PC-9 (cell line): ENCODE measurements around the gene HMGA1. TPM values are rescaled to one million over a fixed set of nuclear protein-coding genes. Genes with fewer than 3 reads are reported as not detected.
A peak's percentile ranks its signal among the peaks of the same experiment; 100 is the strongest.

Source experiments
- BruUV-seq: library from RNA; stranded (reverse); fragments of 400-500 nt; replicated peaks from 2 replicates; lab custom pipeline; 2021; lab: Mats Ljungman, UMichigan
- CTCF ChIA-PET: fragments of 300-600 bp; sonication (Branson Sonifier 250); formaldehyde crosslinking; loops from one replicate; lab custom pipeline; 2022; ENCODE audit warnings: antibody characterized with exemption; lab: Charles Lee
- POLR2A ChIA-PET: fragments of 300-600 bp; sonication (Branson Sonifier 250); formaldehyde crosslinking; loops from one replicate; lab custom pipeline; 2022; ENCODE audit warnings: antibody characterized with exemption; ENCODE audit not compliant: unreplicated experiment; lab: Charles Lee
- DNase-seq, 2 experiments: peaks; one replicate each; pipeline versions ENCODE4 v3.0.0 to v3.0.0-alpha.2; 2015 to 2022; ENCODE audit warnings: mixed read lengths in 1 of 2
- H2AFZ ChIP-seq: fragments of 200-600 bp; sonication (generic); 2 replicates; pipeline ENCODE4 v1.8.1; 2017; ENCODE audit warnings: antibody characterized with exemption
- H3F3A ChIP-seq: fragments of 200-600 bp; sonication (generic); 2 replicates; pipeline ENCODE4 v1.8.1; 2017; ENCODE audit warnings: antibody characterized with exemption, mild to moderate bottlenecking, low read depth; ENCODE audit not compliant: insufficient read depth
- H3K27ac ChIP-seq: fragments of 200-600 bp; sonication (generic); 2 replicates; pipeline ENCODE4 v1.6.1; 2016; ENCODE audit warnings: mixed run types
- H3K27me3 ChIP-seq: fragments of 200-600 bp; sonication (generic); 2 replicates; pipeline ENCODE4 v1.6.1; 2016; ENCODE audit warnings: low read depth, mixed run types; ENCODE audit not compliant: insufficient read depth
- H3K36me3 ChIP-seq: fragments of 200-600 bp; sonication (generic); 2 replicates; pipeline ENCODE4 v1.6.1; 2016; ENCODE audit warnings: low read depth, mixed run types
- H3K4me1 ChIP-seq: fragments of 200-600 bp; sonication (generic); replicated peaks from 2 replicates; pipeline ENCODE4 v1.6.1; 2016; ENCODE audit warnings: mixed run types; ENCODE audit not compliant: insufficient read depth
- H3K4me2 ChIP-seq: fragments of 200-600 bp; sonication (generic); 2 replicates; pipeline ENCODE4 v1.6.1; 2017; ENCODE audit warnings: mixed run types
- H3K4me3 ChIP-seq: fragments of 200-600 bp; sonication (generic); 2 replicates; pipeline ENCODE4 v1.6.1; 2016; ENCODE audit warnings: mixed run types
- H3K79me2 ChIP-seq: fragments of 200-600 bp; sonication (generic); 2 replicates; pipeline ENCODE4 v1.6.1; 2017; ENCODE audit warnings: low read depth, mixed run types
- H3K9me2 ChIP-seq: fragments of 200-600 bp; sonication (generic); 2 replicates; pipeline ENCODE4 v1.8.1; 2017; ENCODE audit warnings: mild to moderate bottlenecking; ENCODE audit not compliant: insufficient read depth
- H3K9me3 ChIP-seq: fragments of 200-600 bp; sonication (generic); 2 replicates; pipeline ENCODE4 v1.8.1; 2016; ENCODE audit warnings: low read depth; ENCODE audit not compliant: insufficient read depth
- H4K20me1 ChIP-seq: fragments of 200-600 bp; sonication (generic); 2 replicates; pipeline ENCODE4 v1.8.1; 2017; ENCODE audit not compliant: insufficient read depth
- EZH2 ChIP-seq: fragments of 200-600 bp; sonication (generic); IDR thresholded peaks from 2 replicates; pipeline ENCODE4 v1.8.0; 2017; ENCODE audit warnings: antibody characterized with exemption, low read depth
- intact Hi-C: fragments of 100-400 bp; cut with micrococcal nuclease; formaldehyde crosslinking; loops from one replicate; pipeline ENCODE4 v1.10.0; 2022; ENCODE audit not compliant: unreplicated experiment
- total RNA-seq: library from RNA; stranded (reverse); gene quantifications from 2 replicates; pipeline ENCODE4 v1.2.3, GENCODE V29; 2021
- TF ChIP-seq, protein P1 (sequence below): fragments of 200-600 bp; sonication (generic); conservative IDR thresholded peaks from 2 replicates; pipeline ENCODE4 v1.6.1; 2017; ENCODE audit warnings: mixed run types, antibody characterized with exemption, mild to moderate bottlenecking, moderate library complexity

The HMGA1 gene
- total RNA-seq, 1 experiment from 2014 or later, result 1,951 TPM

DNA sequence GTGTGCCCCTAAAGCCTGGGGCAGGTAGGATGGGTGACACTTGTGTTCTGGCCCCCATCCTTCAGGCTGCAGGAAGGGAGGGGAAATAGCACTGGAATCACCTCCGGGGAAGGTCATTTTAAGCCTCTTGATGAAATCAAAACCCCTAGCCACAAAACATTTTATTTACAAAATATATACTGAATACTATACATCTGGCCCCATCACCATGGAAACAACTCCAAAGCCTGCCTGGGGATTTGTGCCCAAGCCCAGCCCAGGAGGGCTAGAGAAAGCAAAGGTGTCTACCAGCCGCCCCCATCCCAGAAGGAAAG, 9.5 kb downstream of the HMGA1 start:
- no peak for DNase-seq
- peaks cover 72% of the 10 kb centered on the region for H3F3A ChIP-seq
- ChIA-PET CTCF (interaction anchor here (0.8 to 1.0 kb wide), 2 partner anchors 50 to 83 kb away, joined by 3 to 6 read pairs; no protein-coding TSS in a partner anchor), POLR2A (interaction anchor here (0.6 to 0.8 kb wide), 2 partner anchors 10 to 24 kb away, joined by 5 read pairs; partner anchors contain the start of gene HMGA1)
- no peaks in the 10 kb centered on the region for H3K27me3 ChIP-seq
- no peak overlapping the region for H2AFZ ChIP-seq
- H3K9me3 ChIP-seq, result no peaks in the 10 kb centered on the region
- peaks cover 5% of the 10 kb centered on the region; the same call in 1 of the 2 replicates for H4K20me1 ChIP-seq
- H3K4me2 ChIP-seq, result peak overlapping the region; percentile 95; the same call in 1 of the 2 replicates
- intact Hi-C loops, result loop anchor here (5.0 to 10.0 kb wide), 3 partner anchors 461 to 896 kb away; partner anchors contain the start of genes BLTP3A, LEMD2 and TCP11
- H3K27ac ChIP-seq, result peak overlapping the region; percentile 83
- H3K4me1 ChIP-seq, result peaks cover 70% of the 10 kb centered on the region
- H3K4me3 ChIP-seq, result no peak overlapping the region; the same call in 1 of the 2 replicates
- no peaks in the 10 kb centered on the region for H3K9me2 ChIP-seq
- no peak for TF ChIP-seq EZH2
- TF ChIP-seq, protein P1, sequence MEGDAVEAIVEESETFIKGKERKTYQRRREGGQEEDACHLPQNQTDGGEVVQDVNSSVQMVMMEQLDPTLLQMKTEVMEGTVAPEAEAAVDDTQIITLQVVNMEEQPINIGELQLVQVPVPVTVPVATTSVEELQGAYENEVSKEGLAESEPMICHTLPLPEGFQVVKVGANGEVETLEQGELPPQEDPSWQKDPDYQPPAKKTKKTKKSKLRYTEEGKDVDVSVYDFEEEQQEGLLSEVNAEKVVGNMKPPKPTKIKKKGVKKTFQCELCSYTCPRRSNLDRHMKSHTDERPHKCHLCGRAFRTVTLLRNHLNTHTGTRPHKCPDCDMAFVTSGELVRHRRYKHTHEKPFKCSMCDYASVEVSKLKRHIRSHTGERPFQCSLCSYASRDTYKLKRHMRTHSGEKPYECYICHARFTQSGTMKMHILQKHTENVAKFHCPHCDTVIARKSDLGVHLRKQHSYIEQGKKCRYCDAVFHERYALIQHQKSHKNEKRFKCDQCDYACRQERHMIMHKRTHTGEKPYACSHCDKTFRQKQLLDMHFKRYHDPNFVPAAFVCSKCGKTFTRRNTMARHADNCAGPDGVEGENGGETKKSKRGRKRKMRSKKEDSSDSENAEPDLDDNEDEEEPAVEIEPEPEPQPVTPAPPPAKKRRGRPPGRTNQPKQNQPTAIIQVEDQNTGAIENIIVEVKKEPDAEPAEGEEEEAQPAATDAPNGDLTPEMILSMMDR, result no peak
- H3K36me3 ChIP-seq, result peaks cover 15% of the 10 kb centered on the region
- H3K79me2 ChIP-seq, result peaks cover 30% of the 10 kb centered on the region
- no TSS peak for BruUV-seq

DNA sequence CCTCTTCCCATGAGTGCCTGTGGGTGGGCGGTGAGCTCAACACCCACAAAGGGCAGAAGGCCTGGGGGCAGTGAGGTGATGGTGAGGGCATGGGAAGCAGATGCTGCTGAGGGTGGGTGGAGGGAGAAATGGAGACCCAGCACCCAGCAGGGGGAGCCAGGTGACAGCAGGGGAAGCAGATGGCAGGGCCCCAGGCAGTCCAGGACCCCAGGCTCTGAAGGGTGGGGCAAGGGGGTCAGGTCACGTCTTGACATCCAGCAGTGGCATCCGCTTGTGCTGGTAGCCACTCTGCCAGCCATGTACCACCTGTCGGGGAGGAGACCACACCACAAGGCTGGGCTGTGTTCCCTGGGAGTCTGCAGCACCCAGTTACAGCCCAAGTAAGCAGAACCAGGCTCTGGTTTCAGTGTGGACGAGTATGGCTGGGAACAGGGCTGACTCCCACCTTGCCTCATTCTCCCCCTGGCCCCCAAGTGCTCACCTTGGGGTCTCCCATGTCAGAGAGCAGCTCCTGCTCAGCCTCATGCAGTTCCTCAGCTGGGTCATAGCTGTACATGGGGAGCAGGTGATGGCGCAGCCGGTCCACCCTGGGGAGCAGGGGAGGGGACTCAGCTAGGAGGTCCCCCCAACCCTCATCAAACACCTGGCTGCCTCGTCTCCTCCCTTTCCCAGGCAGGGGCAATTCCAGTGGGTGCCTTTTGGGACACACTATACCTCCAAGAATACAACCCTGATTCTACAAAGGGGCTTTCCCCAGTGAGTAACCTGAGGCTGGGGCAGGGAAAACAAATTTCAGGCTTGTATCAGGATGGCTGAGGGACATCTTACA, 10.1 kb downstream of the HMGA1 start:
- Histone ChIP-seq H3K79me2 (peaks cover 24% of the 10 kb centered on the region), H3K9me2 (no peaks in the 10 kb centered on the region), H3K36me3 (peaks cover 10% of the 10 kb centered on the region), H2AFZ (no peak overlapping the region), H3K4me1 (peaks cover 64% of the 10 kb centered on the region), H3K4me2 (peak overlapping the region; percentile 95), H3F3A (peaks cover 66% of the 10 kb centered on the region), H3K4me3 (no peak overlapping the region; the same call in 1 of the 2 replicates), H3K27me3 (no peaks in the 10 kb centered on the region), H3K27ac (peak overlapping the region; percentile 83), H3K9me3 (no peaks in the 10 kb centered on the region), H4K20me1 (peaks cover 5% of the 10 kb centered on the region; the same call in 1 of the 2 replicates)
- CTCF ChIA-PET, result interaction anchor here (0.8 to 1.1 kb wide), 3 partner anchors 51 to 83 kb away, joined by 3 to 6 read pairs (median 3); no protein-coding TSS in a partner anchor
- peak; percentile 72 to 75 for DNase-seq
- intact Hi-C loops, result loop anchor here (5.0 to 10.0 kb wide), 3 partner anchors 462 to 896 kb away; partner anchors contain the start of genes BLTP3A, LEMD2 and TCP11
- TF ChIP-seq, protein P1, result peak; percentile 62; the same call in 1 of the 2 replicates
- no peak for TF ChIP-seq EZH2
- POLR2A ChIA-PET, result interaction anchor here (0.6 to 0.8 kb wide), 3 partner anchors 10 to 309 kb away, joined by 5 read pairs; partner anchors contain the start of genes HMGA1 and SPDEF
- no TSS peak for BruUV-seq

DNA sequence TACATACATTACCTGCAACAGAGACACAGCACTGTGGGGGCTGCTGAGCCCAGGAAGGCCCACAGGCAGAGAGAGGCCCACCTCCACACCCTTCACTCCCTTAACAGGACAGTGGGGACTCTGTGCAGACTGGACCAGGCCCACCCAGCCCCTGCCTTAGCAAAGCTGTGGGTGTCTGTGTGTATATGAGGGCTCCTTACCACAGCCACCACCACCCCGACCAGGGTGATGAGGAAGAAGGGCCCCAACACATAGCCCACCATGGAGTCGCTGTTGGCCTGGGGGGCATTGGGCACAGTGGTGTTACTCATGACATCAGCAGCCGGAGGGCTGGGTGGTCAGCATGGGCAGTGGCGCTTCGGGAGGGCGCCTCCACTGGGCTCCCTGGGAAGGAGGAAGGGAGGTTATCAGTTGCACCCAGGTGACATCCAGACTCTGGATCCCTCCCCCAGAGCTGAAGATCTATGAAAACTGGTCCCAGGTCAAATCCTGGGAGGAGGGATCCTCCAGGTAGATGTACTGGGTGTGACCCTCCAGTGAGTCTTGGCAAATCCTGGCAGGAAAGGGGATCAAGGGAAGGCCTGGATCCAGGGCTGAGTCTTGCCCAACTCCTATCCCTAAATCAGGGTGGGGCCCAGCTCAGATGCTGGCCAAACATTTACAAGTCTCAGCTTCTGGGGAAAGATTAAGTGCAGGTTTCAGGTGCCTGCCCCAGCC, 11.0 kb downstream of the HMGA1 start:
- Histone ChIP-seq H3K27ac (peak overlapping the region; percentile 83), H3K4me3 (peak overlapping the region; percentile 88; the same call in 1 of the 2 replicates), H4K20me1 (peaks cover 5% of the 10 kb centered on the region; the same call in 1 of the 2 replicates), H3F3A (peaks cover 58% of the 10 kb centered on the region), H3K4me1 (peaks cover 56% of the 10 kb centered on the region), H3K9me3 (no peaks in the 10 kb centered on the region), H3K27me3 (no peaks in the 10 kb centered on the region), H3K36me3 (0 out of 2 replicates have a peak, but pooled peaks cover 3% of the 10 kb centered on the region), H3K4me2 (peak overlapping the region; percentile 95), H3K79me2 (peaks cover 16% of the 10 kb centered on the region), H2AFZ (no peak overlapping the region), H3K9me2 (no peaks in the 10 kb centered on the region)
- BruUV-seq, result no TSS peak
- no peak for DNase-seq
- no peak for TF ChIP-seq EZH2
- TF ChIP-seq, protein P1, result no peak
- ChIA-PET POLR2A (interaction anchor here (0.6 kb wide), 1 partner anchor 309 kb away, joined by 5 read pairs; the partner anchor contains the start of gene SPDEF), CTCF (interaction anchor here (0.6 to 1.5 kb wide), 3 partner anchors 52 to 167 kb away, joined by 3 to 6 read pairs (median 5); no protein-coding TSS in a partner anchor)
- intact Hi-C loops, result loop anchor here (2.0 to 10.0 kb wide), 6 partner anchors 83 to 895 kb away; partner anchors contain the start of genes BLTP3A, LEMD2 and TCP11
